Adipocyte (in vitro differentiated cells): ENCODE measurements around the gene MAP4.
"Not testable (repeated sequence)": the region's sequence is repeated elsewhere in the genome, so short reads cannot be mapped to it uniquely, and the experiment has no call there.

Experiments used
- DNase-seq: peaks from one replicate; pipeline ENCODE4 v3.0.0-alpha.2; 2015; ENCODE audit warnings: low read depth
- H3K27me3 ChIP-seq: replicated peaks from 2 replicates; pipeline ENCODE4 v1.7.0; 2013; ENCODE audit warnings: mild to moderate bottlenecking, low read length, moderate library complexity; ENCODE audit not compliant: control insufficient read depth, insufficient read depth
- H3K36me3 ChIP-seq: 2 replicates; pipeline ENCODE4 v1.7.0; 2013; ENCODE audit warnings: low read length, mild to moderate bottlenecking, moderate library complexity; ENCODE audit not compliant: control insufficient read depth, insufficient read depth, severe bottlenecking
- H3K4me1 ChIP-seq: 2 replicates; pipeline ENCODE4 v1.7.0; 2013; ENCODE audit warnings: mild to moderate bottlenecking, low read length, moderate library complexity; ENCODE audit not compliant: control insufficient read depth, insufficient read depth
- H3K4me3 ChIP-seq: 2 replicates; pipeline ENCODE4 v1.7.0; 2013; ENCODE audit warnings: mild to moderate bottlenecking, low read length, moderate library complexity
- H3K9ac ChIP-seq: 2 replicates; pipeline ENCODE4 v1.7.0; 2013; ENCODE audit warnings: mild to moderate bottlenecking, low read length, moderate library complexity
- H3K9me3 ChIP-seq: 2 replicates; pipeline ENCODE4 v1.7.0; 2013; ENCODE audit warnings: mild to moderate bottlenecking, low read length, moderate library complexity; ENCODE audit not compliant: control insufficient read depth

Gene MAP4

GRCh38 chr3:47848599-47849117 is 167.6 kb downstream of the MAP4 start:
- H3K4me3 ChIP-seq = no peak overlapping the region
- H3K36me3 ChIP-seq = peaks cover 95% of the 10 kb centered on the region
- no peak overlapping the region for H3K9ac ChIP-seq
- no peak for DNase-seq
- no peaks in the 10 kb centered on the region for H3K27me3 ChIP-seq
- H3K9me3 ChIP-seq = no peaks in the 10 kb centered on the region
- no peaks in the 10 kb centered on the region for H3K4me1 ChIP-seq

GRCh38 chr3:47847801-47848518 is 168.3 kb downstream of the MAP4 start:
- Histone ChIP-seq H3K36me3 (peaks cover 96% of the 10 kb centered on the region), H3K4me1 (no peaks in the 10 kb centered on the region)

GRCh38 chr3:47847260-47847659 is 169.0 kb downstream of the MAP4 start:
- H3K36me3 ChIP-seq = peaks cover 95% of the 10 kb centered on the region
- DNase-seq = no peak

More at GRCh38 chr3:47847801-47848518, 168.3 kb downstream of the MAP4 start:
- no peak overlapping the region for H3K9ac ChIP-seq
- DNase-seq = no peak
- H3K9me3 ChIP-seq = no peaks in the 10 kb centered on the region
- no peaks in the 10 kb centered on the region for H3K27me3 ChIP-seq
- no peak overlapping the region for H3K4me3 ChIP-seq

GRCh38 chr3:47846880-47847248 is 169.4 kb downstream of the MAP4 start:
- Histone ChIP-seq H3K9me3 (no peaks in the 10 kb centered on the region), H3K36me3 (peaks cover 95% of the 10 kb centered on the region), H3K9ac (no peak overlapping the region), H3K4me3 (no peak overlapping the region), H3K4me1 (no peaks in the 10 kb centered on the region), H3K27me3 (no peaks in the 10 kb centered on the region)
- no peak for DNase-seq

More at GRCh38 chr3:47847260-47847659, 169.0 kb downstream of the MAP4 start:
- Histone ChIP-seq H3K4me3 (no peak overlapping the region), H3K9ac (no peak overlapping the region), H3K9me3 (no peaks in the 10 kb centered on the region), H3K27me3 (no peaks in the 10 kb centered on the region), H3K4me1 (no peaks in the 10 kb centered on the region)

GRCh38 chr3:47846186-47846879 is 169.9 kb downstream of the MAP4 start:
- no peak overlapping the region for H3K9ac ChIP-seq
- no peak overlapping the region for H3K4me3 ChIP-seq
- no peak for DNase-seq
- H3K4me1 ChIP-seq = no peaks in the 10 kb centered on the region
- peaks cover 95% of the 10 kb centered on the region for H3K36me3 ChIP-seq
- H3K27me3 ChIP-seq = no peaks in the 10 kb centered on the region
- no peaks in the 10 kb centered on the region for H3K9me3 ChIP-seq

GRCh38 chr3:47841786-47842349 is 174.3 kb downstream of the MAP4 start:
- Histone ChIP-seq H3K4me1 (no peaks in the 10 kb centered on the region), H3K36me3 (peaks cover 91% of the 10 kb centered on the region), H3K4me3 (no peak overlapping the region), H3K27me3 (no peaks in the 10 kb centered on the region), H3K9ac (no peak overlapping the region), H3K9me3 (no peaks in the 10 kb centered on the region)
- no peak for DNase-seq

- peaks cover 84% of the 10 kb centered on the region for H3K36me3 ChIP-seq
These were observed 177.7 kb downstream of the MAP4 start for GRCh38 chr3:47838503-47838902.

GRCh38 chr3:47836986-47837385 is 179.2 kb downstream of the MAP4 start:
- Histone ChIP-seq H3K4me1 (no peaks in the 10 kb centered on the region), H3K27me3 (no peaks in the 10 kb centered on the region), H3K9me3 (no peaks in the 10 kb centered on the region), H3K9ac (no peak overlapping the region), H3K36me3 (peaks cover 84% of the 10 kb centered on the region), H3K4me3 (no peak overlapping the region)
- no peak for DNase-seq

More at GRCh38 chr3:47838503-47838902, 177.7 kb downstream of the MAP4 start:
- Histone ChIP-seq H3K4me1 (no peaks in the 10 kb centered on the region), H3K9me3 (no peaks in the 10 kb centered on the region), H3K27me3 (no peaks in the 10 kb centered on the region), H3K4me3 (no peak overlapping the region), H3K9ac (no peak overlapping the region)
- DNase-seq = no peak

- H3K9me3 ChIP-seq, DNase-seq, H3K4me3 ChIP-seq, H3K27me3 ChIP-seq, H3K9ac ChIP-seq: not testable (repeated sequence)
- Histone ChIP-seq H3K4me1 (peaks cover 20% of the 10 kb centered on the region), H3K36me3 (peaks cover 63% of the 10 kb centered on the region)
These were observed 186.7 kb downstream of the MAP4 start for GRCh38 chr3:47829482-47829881.

GRCh38 chr3:47825590-47825989 is 190.6 kb downstream of the MAP4 start:
- H3K36me3 ChIP-seq = peaks cover 28% of the 10 kb centered on the region
- H3K27me3 ChIP-seq = no peaks in the 10 kb centered on the region

More at GRCh38 chr3:47825590-47825989, 190.6 kb downstream of the MAP4 start:
- peak overlapping the region; percentile 100 for H3K4me3 ChIP-seq
- DNase-seq = peak; percentile 14
- peak overlapping the region; percentile 97 for H3K9ac ChIP-seq
- no peaks in the 10 kb centered on the region for H3K9me3 ChIP-seq
- peaks cover 24% of the 10 kb centered on the region for H3K4me1 ChIP-seq
